Neural cell (in vitro differentiated cells): Measurements from ENCODE around the gene LGALS3BP. TPM values are rescaled to one million over a fixed set of nuclear protein-coding genes. Genes with fewer than 3 reads are reported as not detected.

ENCODE experiments used
- H2AFZ ChIP-seq: fragments of 200-600, 300-800 bp; sonication (generic), shearing (Covaris generic); 2 replicates; pipeline ENCODE4 v1.6.0; 2014; ENCODE audit warnings: low read depth, mild to moderate bottlenecking, antibody characterized with exemption, low read length, moderate library complexity
- H3F3A ChIP-seq: fragments of 200-600 bp; shearing (Covaris generic); 2 replicates; pipeline ENCODE4 v1.6.1; 2016; ENCODE audit warnings: mild to moderate bottlenecking, moderate library complexity, mixed read lengths, antibody characterized with exemption, low read length; ENCODE audit not compliant: insufficient read depth, poor library complexity, severe bottlenecking
- H3K27ac ChIP-seq: fragments of 200-600, 300-800 bp; sonication (generic), shearing (Covaris generic); 2 replicates; pipeline ENCODE4 v1.5.1; 2014; ENCODE audit warnings: mild to moderate bottlenecking, low read length, moderate library complexity
- H3K27me3 ChIP-seq: fragments of 300-800, 200-600 bp; sonication (generic), shearing (Covaris generic); 2 replicates; pipeline ENCODE4 v1.6.0; 2014; ENCODE audit warnings: mild to moderate bottlenecking, low read depth, low read length, moderate library complexity; ENCODE audit not compliant: insufficient read depth
- H3K36me3 ChIP-seq: fragments of 300-800, 200-600 bp; sonication (generic), shearing (Covaris generic); 2 replicates; pipeline ENCODE4 v1.5.1; 2014; ENCODE audit warnings: mild to moderate bottlenecking, antibody characterized with exemption, low read length, moderate library complexity; ENCODE audit not compliant: insufficient read depth
- H3K4me2 ChIP-seq: fragments of 300-800, 200-600 bp; sonication (generic), shearing (Covaris generic); 2 replicates; pipeline ENCODE4 v1.6.0; 2014; ENCODE audit warnings: mild to moderate bottlenecking, low read length
- H3K4me3 ChIP-seq: fragments of 300-800, 200-600 bp; sonication (generic), shearing (Covaris generic); 2 replicates; pipeline ENCODE4 v1.5.1; 2014; ENCODE audit warnings: mild to moderate bottlenecking, low read length, moderate library complexity
- H3K79me2 ChIP-seq: fragments of 200-600 bp; shearing (Covaris generic); replicated peaks from 2 replicates; pipeline ENCODE4 v1.6.0; 2014; ENCODE audit warnings: mild to moderate bottlenecking, low read length, moderate library complexity; ENCODE audit not compliant: insufficient read depth
- H3K9ac ChIP-seq: fragments of 300-800, 200-600 bp; sonication (generic), shearing (Covaris generic); 2 replicates; pipeline ENCODE4 v1.6.1; 2016; ENCODE audit warnings: mild to moderate bottlenecking, low read length, mixed read lengths
- H3K9me2 ChIP-seq: fragments of 200-600 bp; shearing (Covaris generic); 2 replicates; pipeline ENCODE4 v1.6.1; 2016; ENCODE audit warnings: mild to moderate bottlenecking, low read length, mixed read lengths; ENCODE audit not compliant: insufficient read depth
- H3K9me3 ChIP-seq: fragments of 200-600, 300-800 bp; sonication (generic), shearing (Covaris generic); 2 replicates; pipeline ENCODE4 v1.6.1; 2016; ENCODE audit warnings: mild to moderate bottlenecking, mixed run types, low read length, moderate library complexity, mixed read lengths
- H4K20me1 ChIP-seq: fragments of 200-600 bp; shearing (Covaris generic); 2 replicates; pipeline ENCODE4 v1.6.1; 2016; ENCODE audit warnings: mild to moderate bottlenecking, mixed run types; ENCODE audit not compliant: insufficient read depth
- CTCF ChIP-seq: fragments of 450-650 bp; IDR thresholded peaks from 2 replicates; pipeline ENCODE4 v1.5.1; 2014; ENCODE audit warnings: antibody characterized with exemption, mild to moderate bottlenecking, moderate library complexity; ENCODE audit not compliant: poor library complexity, severe bottlenecking
- EP300 ChIP-seq: fragments of 450-650 bp; conservative IDR thresholded peaks from 2 replicates; pipeline ENCODE4 v1.6.1; 2014; ENCODE audit warnings: antibody characterized with exemption, mild to moderate bottlenecking, moderate library complexity; ENCODE audit not compliant: poor library complexity, severe bottlenecking
- EZH2 ChIP-seq: fragments of 200-600, 300-800 bp; shearing (Covaris generic), sonication (generic); IDR thresholded peaks from 2 replicates; pipeline ENCODE4 v1.6.1; 2014; ENCODE audit warnings: antibody characterized with exemption, low read length, borderline replicate concordance, mild to moderate bottlenecking; ENCODE audit not compliant: insufficient read depth, poor library complexity, severe bottlenecking
- MXI1 ChIP-seq: fragments of 450-650 bp; conservative IDR thresholded peaks from 2 replicates; pipeline ENCODE4 v1.6.1; 2014; ENCODE audit warnings: antibody characterized with exemption, mild to moderate bottlenecking; ENCODE audit not compliant: poor library complexity, severe bottlenecking
- POLR2AphosphoS5 ChIP-seq: IDR thresholded peaks from 2 replicates; pipeline ENCODE4 v1.6.1; 2012
- RAD21 ChIP-seq: fragments of 450-650 bp; conservative IDR thresholded peaks from 2 replicates; pipeline ENCODE4 v1.6.1; 2014; ENCODE audit warnings: antibody characterized with exemption, mild to moderate bottlenecking, moderate library complexity
- REST ChIP-seq: IDR thresholded peaks from 2 replicates; pipeline ENCODE4 v1.6.1; 2012; ENCODE audit warnings: borderline replicate concordance
- SMC3 ChIP-seq: fragments of 450-650 bp; conservative IDR thresholded peaks from 2 replicates; pipeline ENCODE4 v1.6.1; 2014; ENCODE audit warnings: antibody characterized with exemption, mild to moderate bottlenecking, moderate library complexity; ENCODE audit not compliant: poor library complexity
- TAF1 ChIP-seq: IDR thresholded peaks from 2 replicates; pipeline ENCODE4 v1.6.1; 2012; ENCODE audit warnings: low read depth
- polyA plus RNA-seq: library from polyadenylated mRNA; depleted of rRNA; stranded (reverse); fragments of >200 nt; gene quantifications from 2 replicates; pipeline ENCODE4 v1.2.3, GENCODE V29; 2014

The LGALS3BP gene
- polyA plus RNA-seq, 1 donor from 2014 or later = 5.4 TPM

GRCh38 chr17:78973196-78973595, 6.5 kb downstream of the LGALS3BP start:
- Histone ChIP-seq H2AFZ (no peak overlapping the region), H3K27me3 (no peaks in the 10 kb centered on the region), H3K27ac (no peak overlapping the region)

GRCh38 chr17:78972507-78973105, 7.1 kb downstream of the LGALS3BP start:
- Histone ChIP-seq H3K27me3 (no peaks in the 10 kb centered on the region), H3K36me3 (no peaks in the 10 kb centered on the region), H2AFZ (no peak overlapping the region), H3F3A (no peaks in the 10 kb centered on the region), H3K4me2 (no peak overlapping the region), H4K20me1 (no peaks in the 10 kb centered on the region), H3K27ac (no peak overlapping the region), H3K79me2 (no peaks in the 10 kb centered on the region), H3K9me3 (no peaks in the 10 kb centered on the region), H3K9ac (no peak overlapping the region), H3K4me3 (no peak overlapping the region), H3K9me2 (no peaks in the 10 kb centered on the region)
- no peak for TF ChIP-seq REST
- TF ChIP-seq EZH2 = no peak
- TF ChIP-seq POLR2AphosphoS5 = no peak
- no peak for TF ChIP-seq RAD21
- no peak for TF ChIP-seq CTCF

More at GRCh38 chr17:78973196-78973595, 6.5 kb downstream of the LGALS3BP start:
- H3K4me2 ChIP-seq = no peak overlapping the region
- H3F3A ChIP-seq = no peaks in the 10 kb centered on the region
- H3K9me3 ChIP-seq = no peaks in the 10 kb centered on the region
- H3K9ac ChIP-seq = no peak overlapping the region
- H3K79me2 ChIP-seq = no peaks in the 10 kb centered on the region
- no peak overlapping the region for H3K4me3 ChIP-seq
- no peaks in the 10 kb centered on the region for H4K20me1 ChIP-seq
- no peaks in the 10 kb centered on the region for H3K9me2 ChIP-seq
- TF ChIP-seq RAD21 = no peak
- no peak for TF ChIP-seq REST
- no peak for TF ChIP-seq TAF1
- TF ChIP-seq SMC3 = no peak
- no peak for TF ChIP-seq POLR2AphosphoS5
- no peak for TF ChIP-seq EZH2
- TF ChIP-seq MXI1 = no peak
- TF ChIP-seq EP300 = no peak
- TF ChIP-seq CTCF = no peak
- H3K36me3 ChIP-seq = no peaks in the 10 kb centered on the region
